Stimulated activated CD4-positive, alpha-beta T cell treated with anti-CD3 and anti-CD28 coated beads, Interleukin-15, amount 100 ng/mL, for 24 hours (primary cell): ENCODE results near the gene DGLUCY.
"Not testable (repeated sequence)": the region's sequence is repeated elsewhere in the genome, so short reads cannot be mapped to it uniquely, and the experiment has no call there.

Experiments
- DNase-seq: peaks from one replicate; pipeline ENCODE4 v3.0.0-alpha.2; 2020

The DGLUCY gene

DNA sequence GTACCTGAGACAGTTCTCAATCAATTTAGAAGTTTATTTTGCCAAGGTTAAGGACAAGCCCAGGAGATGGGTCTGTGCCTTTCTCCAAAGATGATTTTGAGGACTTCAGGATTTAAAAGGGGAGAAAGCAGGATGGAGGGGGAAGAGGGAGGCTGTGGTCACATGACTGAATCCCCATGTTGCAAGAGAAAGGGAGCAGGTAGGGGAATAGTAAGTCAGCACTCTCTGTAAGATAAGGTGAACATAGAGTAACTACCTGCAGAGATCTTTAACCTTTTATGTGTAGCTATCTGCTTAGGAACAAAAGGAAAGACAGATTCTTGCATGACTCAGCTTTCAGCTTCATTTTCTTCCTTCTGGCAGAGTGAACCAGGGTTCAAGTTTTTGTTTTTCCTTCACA lies 25.9 kb downstream of the DGLUCY start:
- no peak for DNase-seq

DNA sequence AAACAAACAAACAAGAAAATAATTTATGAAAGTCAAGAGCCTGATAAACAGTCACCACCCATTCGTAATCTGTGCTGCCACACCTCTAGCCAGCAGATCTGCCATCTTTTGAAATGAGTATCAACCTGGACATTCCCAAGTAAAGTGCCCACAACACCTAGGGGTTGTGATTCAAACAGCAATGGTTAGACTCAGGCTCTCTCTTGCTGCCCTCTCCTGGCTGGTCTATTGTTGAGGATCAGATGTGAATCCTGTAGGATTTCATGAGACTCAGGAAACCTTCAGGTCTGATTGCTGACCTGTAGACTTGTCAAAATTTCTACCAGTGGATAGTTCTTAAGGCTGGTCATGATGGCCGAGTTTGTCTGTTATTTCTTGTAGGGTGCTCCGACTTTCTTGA lies 26.8 kb downstream of the DGLUCY start:
- DNase-seq = no peak

- no peak for DNase-seq
Measured at GRCh38 chr14:91142214-91142668, 28.4 kb downstream of the DGLUCY start.

- no peak for DNase-seq
Measured at GRCh38 chr14:91143862-91144261, 30.0 kb downstream of the DGLUCY start.

DNA sequence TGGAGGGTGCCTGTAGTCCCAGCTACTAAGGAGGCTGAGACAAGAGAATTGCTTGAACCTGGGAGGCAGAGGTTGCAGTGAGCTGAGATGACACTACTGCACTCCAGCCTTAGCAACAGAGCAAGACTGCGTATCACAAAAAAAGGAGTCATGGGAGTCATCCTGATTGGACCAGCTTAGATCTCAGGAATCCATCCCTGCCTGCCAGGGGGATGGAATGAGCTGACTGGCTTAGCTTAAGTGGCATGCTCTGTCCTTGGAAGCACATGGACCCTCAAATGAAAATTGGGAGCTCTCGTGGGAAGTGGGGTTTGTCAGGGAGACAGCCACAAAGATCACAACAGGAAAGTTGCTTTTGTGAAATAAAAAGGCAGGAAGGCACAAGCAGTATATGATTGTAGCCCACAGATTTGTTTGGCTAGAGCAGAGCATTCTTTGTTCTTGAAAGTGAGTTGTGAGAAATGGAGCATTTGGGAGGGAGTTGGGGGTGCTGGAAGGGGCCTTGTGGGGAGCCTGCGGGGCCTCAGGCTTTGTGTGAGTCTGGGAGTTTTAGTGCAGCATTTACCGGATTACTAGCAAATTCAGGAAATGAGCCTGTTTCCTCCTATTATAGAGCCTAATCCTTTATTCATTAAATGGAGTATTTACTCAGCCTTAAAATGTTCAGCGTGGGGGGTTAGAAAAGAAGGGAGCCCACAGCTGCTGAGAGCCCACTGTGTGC lies 30.7 kb downstream of the DGLUCY start:
- no peak for DNase-seq

DNA sequence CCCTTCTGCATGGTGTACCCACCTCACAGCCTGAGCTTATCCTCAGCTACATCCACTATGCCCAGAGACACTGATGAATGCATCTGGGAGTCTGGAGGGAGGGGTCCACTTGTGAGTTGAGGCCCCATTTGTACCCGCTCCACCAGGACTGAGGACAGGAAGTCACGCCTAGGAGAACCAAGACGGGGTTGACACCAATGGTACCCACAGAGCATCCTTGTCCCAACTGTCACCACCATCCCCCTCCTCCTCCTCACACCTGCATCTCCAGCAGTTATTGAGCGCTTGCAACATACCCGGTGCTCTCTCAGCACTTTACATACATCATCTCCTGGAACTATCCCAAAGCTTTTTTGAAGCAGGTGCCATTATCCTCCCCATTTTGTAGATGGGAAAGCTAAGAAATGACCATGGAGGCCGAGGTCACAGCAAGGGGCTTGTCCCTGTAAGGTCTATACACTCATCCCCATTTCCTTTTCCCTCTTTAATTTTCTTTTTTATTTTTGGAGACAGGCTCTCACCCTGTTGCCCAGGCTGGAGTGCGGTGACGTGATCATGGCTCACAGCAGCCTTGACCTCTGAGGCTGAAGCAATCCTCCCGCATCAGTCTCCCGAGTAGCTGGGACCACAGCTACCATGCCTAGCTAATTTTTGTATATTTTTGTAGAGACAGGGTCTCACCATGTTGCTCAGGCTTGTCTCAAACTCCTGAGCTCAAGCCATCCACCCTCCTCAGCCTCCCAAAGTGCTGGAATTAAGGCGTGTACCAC lies 31.7 kb downstream of the DGLUCY start:
- no peak for DNase-seq

- no peak for DNase-seq
Measured at GRCh38 chr14:91146661-91147060, 32.8 kb downstream of the DGLUCY start.

DNA sequence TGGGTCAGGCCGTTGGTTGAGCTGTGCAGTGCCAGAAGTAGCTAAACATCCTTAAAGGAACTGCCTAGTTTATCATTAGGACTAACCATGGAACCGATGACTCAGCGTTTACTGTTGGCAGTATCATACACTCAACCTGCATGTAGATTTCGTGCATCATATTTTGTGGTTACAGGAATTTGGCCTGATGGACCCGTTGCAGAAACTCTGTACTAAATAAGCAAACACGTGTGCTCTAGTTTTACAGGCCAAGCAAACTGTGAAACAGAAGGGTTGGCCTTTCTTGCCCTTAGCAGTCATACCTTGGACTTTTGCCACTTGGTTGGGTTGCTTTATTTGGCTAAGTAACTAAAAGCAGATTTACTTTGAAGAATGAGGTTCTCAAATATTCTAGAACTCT lies 35.6 kb downstream of the DGLUCY start:
- DNase-seq = no peak

DNA sequence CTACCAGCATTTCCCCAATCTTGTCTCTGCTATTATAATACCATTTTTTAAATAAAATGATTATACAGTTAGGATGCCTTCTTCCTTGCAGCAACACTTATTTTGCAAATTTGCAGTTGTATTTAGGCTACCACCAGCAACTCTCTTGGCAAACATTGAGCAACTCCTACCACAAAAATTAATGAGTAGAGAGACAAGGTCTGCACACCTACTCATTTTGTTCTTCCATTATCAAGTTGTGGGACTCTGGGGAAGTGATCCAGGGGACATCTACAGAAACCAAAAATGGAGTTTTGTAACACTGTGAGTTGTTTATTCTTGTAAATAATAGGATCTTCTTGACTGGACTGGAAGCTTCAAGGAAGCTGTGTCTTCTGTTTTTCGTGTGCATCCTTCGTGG lies 38.6 kb downstream of the DGLUCY start:
- no peak for DNase-seq

DNA sequence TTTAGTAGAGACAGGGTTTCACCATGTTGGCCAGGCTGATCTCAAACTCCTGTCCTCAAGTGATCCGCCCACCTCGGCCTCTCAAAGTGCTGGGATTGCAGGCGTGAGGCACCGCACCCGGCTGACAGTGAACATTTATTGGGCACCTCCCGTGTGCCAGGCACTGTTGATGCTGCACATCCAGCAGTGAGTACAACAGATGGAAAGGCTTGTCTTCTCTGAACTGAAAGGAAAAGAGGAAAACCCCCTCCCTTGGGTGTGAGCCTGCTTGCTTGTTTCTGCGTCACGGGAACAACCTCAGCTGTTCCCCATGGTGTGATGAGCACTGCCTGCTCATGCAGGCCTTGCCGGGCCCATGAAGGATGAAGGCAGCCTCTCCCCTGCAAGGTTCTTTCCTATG lies 39.5 kb downstream of the DGLUCY start:
- no peak for DNase-seq

- DNase-seq = peak; percentile 22
Measured at GRCh38 chr14:91154851-91155625, 41.2 kb downstream of the DGLUCY start.

DNA sequence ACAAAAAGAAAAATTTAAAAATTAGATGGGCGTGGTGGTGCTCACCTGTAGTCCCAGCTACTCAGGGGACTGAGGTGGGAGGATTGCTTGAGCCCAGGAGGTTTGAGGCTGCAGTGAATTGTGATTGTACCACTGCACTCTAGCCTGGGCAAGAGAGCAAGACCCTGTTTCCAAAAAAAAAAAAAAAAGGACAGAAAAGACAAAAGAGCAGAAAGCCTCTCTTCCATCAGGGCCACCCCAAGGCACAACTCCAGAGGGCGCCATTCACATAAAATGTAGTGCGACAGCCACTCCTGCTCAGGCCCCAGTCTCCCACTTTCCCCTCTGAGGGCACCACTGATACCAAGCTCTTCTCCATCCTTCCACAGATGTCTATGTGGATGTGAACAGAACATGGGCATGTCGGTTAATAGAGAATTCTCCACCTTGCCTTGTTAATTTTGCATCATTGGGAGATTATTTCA lies 41.8 kb downstream of the DGLUCY start:
- peak; percentile 12 for DNase-seq

DNA sequence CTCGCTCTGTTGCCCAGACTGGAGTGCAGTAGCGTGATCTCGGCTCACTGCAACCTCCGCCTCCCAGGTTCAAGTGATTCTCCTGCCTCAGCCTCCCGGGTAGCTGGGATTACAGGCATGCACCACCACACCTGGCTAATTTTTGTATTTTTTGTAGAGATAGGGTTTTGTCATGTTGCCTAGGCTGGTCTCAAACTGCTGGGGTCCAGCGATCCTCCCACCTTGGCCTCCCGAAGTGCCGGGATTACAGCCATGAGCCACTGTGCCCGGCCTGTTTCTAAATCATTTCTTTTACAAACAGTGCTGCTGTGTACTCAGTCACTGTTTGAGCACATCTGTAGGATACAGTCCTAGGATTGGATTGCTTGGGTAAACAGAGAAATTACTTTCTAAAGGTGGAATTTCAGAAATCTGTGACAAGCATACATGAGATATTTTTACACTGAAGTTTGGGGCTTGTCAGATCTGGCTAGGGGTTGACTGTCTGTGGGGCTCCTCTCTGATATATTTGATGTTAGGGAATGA lies 42.3 kb downstream of the DGLUCY start:
- not testable (repeated sequence) for DNase-seq

GRCh38 chr14:91156877-91157276 lies 43.0 kb downstream of the DGLUCY start:
- not testable (repeated sequence) for DNase-seq

- DNase-seq = no peak
Measured at GRCh38 chr14:91158091-91158790, 44.4 kb downstream of the DGLUCY start.

DNA sequence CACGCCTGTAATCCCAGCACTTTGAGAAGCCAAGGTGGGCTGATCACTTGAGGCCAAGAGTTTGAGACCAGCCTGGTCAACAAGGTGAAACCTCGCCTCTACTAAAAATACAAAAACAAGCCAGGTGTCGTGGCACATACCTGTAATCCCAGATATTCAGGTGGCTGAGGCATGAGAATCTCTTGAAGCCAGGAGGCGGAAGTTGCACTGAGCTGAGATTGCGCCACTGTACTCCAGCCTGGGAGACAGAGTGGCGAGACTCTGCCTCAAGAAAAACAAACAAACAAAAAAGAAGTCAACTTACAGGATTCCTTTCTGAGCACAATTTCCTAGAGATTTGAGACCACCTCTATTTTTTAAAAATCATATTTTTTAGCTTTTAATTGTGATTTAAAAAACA lies 45.3 kb downstream of the DGLUCY start:
- no peak for DNase-seq

DNA sequence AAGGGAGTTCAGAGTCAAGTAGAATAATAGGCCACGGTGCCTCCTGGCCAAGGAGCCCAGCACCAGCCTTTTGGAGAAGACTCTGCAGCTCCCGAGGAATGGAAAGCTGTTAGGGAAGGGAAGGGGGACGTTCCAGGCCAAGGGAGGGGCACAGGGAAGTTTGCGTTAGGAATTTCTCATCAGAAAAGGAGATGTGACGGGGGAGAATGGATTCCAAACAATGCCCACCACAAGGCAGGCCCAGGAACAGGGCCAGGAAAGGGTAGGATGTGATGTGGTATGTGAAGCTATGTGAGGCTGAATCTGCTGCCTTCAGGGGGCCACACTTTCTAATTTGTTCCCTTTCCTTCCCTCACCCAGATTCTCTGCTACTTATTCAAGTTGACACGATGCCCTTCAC lies 46.0 kb downstream of the DGLUCY start:
- no peak for DNase-seq

GRCh38 chr14:91163316-91163715 lies 49.4 kb downstream of the DGLUCY start:
- no peak for DNase-seq

DNA sequence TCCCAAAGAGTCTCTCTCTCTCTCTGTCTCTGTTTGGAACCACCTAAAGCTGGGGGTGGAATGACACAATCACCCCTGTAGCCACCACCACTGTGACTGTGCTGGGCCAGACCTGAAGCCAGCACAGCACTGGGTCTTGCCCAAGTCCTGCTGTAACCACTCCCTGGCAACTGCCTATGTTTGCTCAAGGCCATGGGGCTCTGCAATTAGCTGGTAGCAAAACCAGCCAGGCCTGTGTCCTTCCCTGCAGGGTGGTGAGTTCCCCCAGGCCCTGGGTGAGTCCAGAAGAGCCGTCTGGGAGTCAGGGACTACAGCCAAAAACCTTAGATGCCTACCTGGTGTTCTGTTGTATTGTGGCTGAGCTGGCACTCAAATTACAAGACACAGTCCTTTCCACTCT lies 50.8 kb downstream of the DGLUCY start:
- DNase-seq = no peak

GRCh38 chr14:91167380-91167770 lies 53.5 kb downstream of the DGLUCY start:
- no peak for DNase-seq

DNA sequence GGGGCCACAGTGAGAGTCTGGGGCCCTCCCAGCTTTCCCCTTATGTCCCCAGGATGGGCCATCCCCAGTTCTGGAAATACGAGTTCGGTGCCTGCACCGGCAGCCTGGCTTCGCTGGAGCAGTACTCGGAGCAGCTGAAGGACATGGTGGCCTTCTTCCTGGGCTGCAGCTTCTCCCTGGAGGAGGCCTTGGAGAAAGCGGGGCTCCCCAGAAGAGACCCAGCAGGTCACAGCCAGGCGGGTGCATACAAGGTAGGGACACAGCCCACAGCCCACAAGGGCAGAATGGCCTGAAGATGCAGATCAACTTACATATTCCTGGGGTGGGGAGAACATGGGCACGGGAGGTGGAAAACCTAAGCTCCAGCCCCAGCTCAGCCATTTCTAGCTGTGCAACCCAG lies 56.1 kb downstream of the DGLUCY start:
- DNase-seq = no peak

- no peak for DNase-seq
Measured at GRCh38 chr14:91170504-91171121, 56.7 kb downstream of the DGLUCY start.
